SK-N-SH treated with all-trans-retinoic acid at 6 μM for 48 hours (cell line): ENCODE measurements around the gene LRRC9.

ENCODE experiments used
- BACH2 ChIP-seq: fragments of 250-450 bp; sonication (Bioruptor Pico); IDR thresholded peaks from 2 replicates; pipeline ENCODE4 v1.9.0; 2021; ENCODE audit warnings: mild to moderate bottlenecking, borderline replicate concordance
- CSDC2 ChIP-seq: fragments of 250-450 bp; sonication (Bioruptor Pico); IDR thresholded peaks from 2 replicates; pipeline ENCODE4 v1.5.0; 2020; ENCODE audit warnings: mild to moderate bottlenecking, moderate library complexity
- ESRRG ChIP-seq: fragments of 250-450 bp; sonication (Bioruptor Pico); IDR thresholded peaks from 2 replicates; pipeline ENCODE4 v1.6.1; 2021; ENCODE audit warnings: mild to moderate bottlenecking
- TOX ChIP-seq: fragments of 250-450 bp; sonication (Bioruptor Pico); IDR thresholded peaks from 2 replicates; pipeline ENCODE4 v1.8.0; 2021; ENCODE audit warnings: mild to moderate bottlenecking, moderate library complexity, borderline replicate concordance
- ZNF565 ChIP-seq: fragments of 450-650 bp; formaldehyde crosslinking; conservative IDR thresholded peaks from 2 replicates; pipeline ENCODE4 v1.5.0; 2020; ENCODE audit warnings: low read depth, mild to moderate bottlenecking, moderate library complexity
- TF ChIP-seq, protein P1 (sequence below): fragments of 250-450 bp; sonication (Bioruptor Pico); IDR thresholded peaks from 2 replicates; pipeline ENCODE4 v1.5.1; 2021; ENCODE audit warnings: mild to moderate bottlenecking, moderate library complexity

DNA sequence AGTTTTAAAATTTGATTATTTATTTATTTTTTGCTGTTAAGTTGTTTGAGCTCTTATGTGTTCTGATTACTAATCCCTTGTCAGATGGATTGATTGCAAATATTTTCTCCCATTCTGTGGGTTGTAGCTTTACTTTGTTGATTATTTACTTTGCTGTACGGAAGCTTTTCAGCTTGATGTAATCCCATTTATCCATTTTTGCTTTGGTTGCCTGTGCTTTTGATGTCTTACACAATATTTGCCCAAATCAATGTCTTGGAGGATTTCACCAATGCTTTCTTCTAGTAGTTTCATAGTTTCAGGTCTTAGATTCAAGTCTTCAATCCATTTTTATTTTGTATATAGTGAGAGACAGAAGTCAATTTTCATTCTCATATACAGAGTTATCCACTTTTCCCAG is 115.2 kb downstream of the LRRC9 start:
- no peak for TF ChIP-seq ZNF565
- no peak for TF ChIP-seq CSDC2 (CRISPR knock-in tag)
- no peak for TF ChIP-seq TOX (CRISPR knock-in tag)
- TF ChIP-seq BACH2 (CRISPR knock-in tag): no peak
- TF ChIP-seq, protein P1, sequence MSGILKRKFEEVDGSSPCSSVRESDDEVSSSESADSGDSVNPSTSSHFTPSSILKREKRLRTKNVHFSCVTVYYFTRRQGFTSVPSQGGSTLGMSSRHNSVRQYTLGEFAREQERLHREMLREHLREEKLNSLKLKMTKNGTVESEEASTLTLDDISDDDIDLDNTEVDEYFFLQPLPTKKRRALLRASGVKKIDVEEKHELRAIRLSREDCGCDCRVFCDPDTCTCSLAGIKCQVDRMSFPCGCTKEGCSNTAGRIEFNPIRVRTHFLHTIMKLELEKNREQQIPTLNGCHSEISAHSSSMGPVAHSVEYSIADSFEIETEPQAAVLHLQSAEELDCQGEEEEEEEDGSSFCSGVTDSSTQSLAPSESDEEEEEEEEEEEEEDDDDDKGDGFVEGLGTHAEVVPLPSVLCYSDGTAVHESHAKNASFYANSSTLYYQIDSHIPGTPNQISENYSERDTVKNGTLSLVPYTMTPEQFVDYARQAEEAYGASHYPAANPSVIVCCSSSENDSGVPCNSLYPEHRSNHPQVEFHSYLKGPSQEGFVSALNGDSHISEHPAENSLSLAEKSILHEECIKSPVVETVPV: no peak
- TF ChIP-seq ESRRG (CRISPR knock-in tag): no peak
